Measurements from ENCODE around the gene MAGI1. TPM values are rescaled to one million over a fixed set of nuclear protein-coding genes. Genes with fewer than 3 reads are reported as not detected.

Gene MAGI1
- total RNA-seq, 1 donor from 2014 or later: 21.9 TPM

GRCh38 chr3:65596571-65597225 is 442.0 kb downstream of the MAGI1 start:
- no peak overlapping the region for H3K27ac Mint-ChIP-seq (ENCODE audit: unreplicated experiment)
- peak overlapping the region; percentile 73 for H3K4me3 Mint-ChIP-seq (ENCODE audit: unreplicated experiment)
- TF ChIP-seq CTCF (IDR thresholded peaks at IDR 0.05): no peak

GRCh38 chr3:65596029-65596300 is 442.8 kb downstream of the MAGI1 start:
- no peak overlapping the region for H3K4me3 Mint-ChIP-seq (ENCODE audit: unreplicated experiment)
- no peaks in the 10 kb centered on the region for H3K9me3 Mint-ChIP-seq (ENCODE audit: unreplicated experiment)
- peaks cover 5% of the 10 kb centered on the region for H3K27me3 Mint-ChIP-seq (ENCODE audit: unreplicated experiment)
- no peak overlapping the region for H3K27ac Mint-ChIP-seq (ENCODE audit: unreplicated experiment)
- peaks cover 22% of the 10 kb centered on the region for H3K4me1 Mint-ChIP-seq (ENCODE audit: unreplicated experiment)
- TF ChIP-seq CTCF (IDR thresholded peaks at IDR 0.05): no peak
- DNase-seq (ENCODE audit: extremely low spot score, unreplicated experiment): no peak
- H3K36me3 Mint-ChIP-seq (ENCODE audit: unreplicated experiment): no peaks in the 10 kb centered on the region

More at GRCh38 chr3:65596571-65597225, 442.0 kb downstream of the MAGI1 start:
- Mint-ChIP-seq H3K27me3 (ENCODE audit: unreplicated experiment) (peaks cover 5% of the 10 kb centered on the region), H3K9me3 (ENCODE audit: unreplicated experiment) (no peaks in the 10 kb centered on the region), H3K4me1 (ENCODE audit: unreplicated experiment) (peaks cover 27% of the 10 kb centered on the region), H3K36me3 (ENCODE audit: unreplicated experiment) (no peaks in the 10 kb centered on the region)
- no peak for DNase-seq (ENCODE audit: extremely low spot score, unreplicated experiment)

GRCh38 chr3:65595222-65596028 is 443.3 kb downstream of the MAGI1 start:
- no peak for DNase-seq (ENCODE audit: extremely low spot score, unreplicated experiment)
- peak overlapping the region; percentile 39 for H3K4me3 Mint-ChIP-seq (ENCODE audit: unreplicated experiment)
- H3K36me3 Mint-ChIP-seq (ENCODE audit: unreplicated experiment): no peaks in the 10 kb centered on the region
- no peak for TF ChIP-seq CTCF (IDR thresholded peaks at IDR 0.05)
- H3K27ac Mint-ChIP-seq (ENCODE audit: unreplicated experiment): no peak overlapping the region
- peaks cover 17% of the 10 kb centered on the region for H3K4me1 Mint-ChIP-seq (ENCODE audit: unreplicated experiment)
- no peaks in the 10 kb centered on the region for H3K9me3 Mint-ChIP-seq (ENCODE audit: unreplicated experiment)
- H3K27me3 Mint-ChIP-seq (ENCODE audit: unreplicated experiment): peaks cover 5% of the 10 kb centered on the region

GRCh38 chr3:65593780-65594752 is 444.7 kb downstream of the MAGI1 start:
- Mint-ChIP-seq H3K4me3 (ENCODE audit: unreplicated experiment) (no peak overlapping the region), H3K4me1 (ENCODE audit: unreplicated experiment) (peaks cover 17% of the 10 kb centered on the region), H3K27me3 (ENCODE audit: unreplicated experiment) (peaks cover 4% of the 10 kb centered on the region), H3K27ac (ENCODE audit: unreplicated experiment) (no peak overlapping the region), H3K9me3 (ENCODE audit: unreplicated experiment) (no peaks in the 10 kb centered on the region), H3K36me3 (ENCODE audit: unreplicated experiment) (no peaks in the 10 kb centered on the region)
- TF ChIP-seq CTCF (IDR thresholded peaks at IDR 0.05): no peak
- no peak for DNase-seq (ENCODE audit: extremely low spot score, unreplicated experiment)

Measured in osteocyte (in vitro differentiated cells).